SK-N-SH (cell line): Measurements from ENCODE around the gene CLDN18. TPM values are rescaled to one million over a fixed set of nuclear protein-coding genes. Genes with fewer than 3 reads are reported as not detected.

Source experiments
- CTCF ChIA-PET: fragments of 300-600, 350-600 bp; formaldehyde crosslinking; extraction: SDS; loops from one replicate; lab custom pipeline; 2021; lab: Yijun Ruan, JAX
- POLR2A ChIA-PET: fragments of 350-600 bp; sonication (Branson Sonifier 250); formaldehyde crosslinking; extraction: SDS; loops from one replicate; lab custom pipeline; 2020; ENCODE audit warnings: antibody characterized with exemption, inconsistent platforms; lab: Yijun Ruan, JAX
- DNase-seq: peaks from one replicate; pipeline ENCODE4 v3.0.0; 2012
- H2AFZ ChIP-seq: fragments of 200-600 bp; sonication (generic); 2 replicates; pipeline ENCODE4 v1.8.1; 2016; ENCODE audit warnings: antibody characterized with exemption, mild to moderate bottlenecking, low read depth
- H3F3A ChIP-seq: fragments of 200-600 bp; sonication (generic); replicated peaks from 2 replicates; pipeline ENCODE3; 2016; ENCODE audit warnings: antibody characterized with exemption, mild to moderate bottlenecking; ENCODE audit not compliant: insufficient read depth
- H3K27ac ChIP-seq, 2 experiments: fragments of 200-500 bp in 1 of 2; fragments of 200-600 bp in 1 of 2; sonication (Bioruptor generic) in 1 of 2; sonication (generic), shearing (Covaris generic) in 1 of 2; 2 replicates each; pipeline versions ENCODE4 v1.5.1 to v1.6.1; 2014 to 2016; ENCODE audit warnings: low read depth in 2 of 2, inconsistent platforms in 1 of 2, low read length in 1 of 2, mild to moderate bottlenecking in 1 of 2, mixed read lengths in 1 of 2
- H3K27me3 ChIP-seq: fragments of 200-600 bp; sonication (generic), shearing (Covaris generic); 2 replicates; pipeline ENCODE4 v1.6.1; 2016; ENCODE audit warnings: mixed run types; ENCODE audit not compliant: insufficient read depth
- H3K36me3 ChIP-seq, 2 experiments: fragments of 200-500 bp in 1 of 2; fragments of 200-600 bp in 1 of 2; sonication (Bioruptor generic) in 1 of 2; sonication (generic) in 1 of 2; replicated peaks in 1 of 2; 2 replicates each; pipeline versions ENCODE3 to v1.5.1; 2014 to 2016; ENCODE audit warnings: low read length in 1 of 2, mild to moderate bottlenecking in 1 of 2; ENCODE audit not compliant: insufficient read depth in 2 of 2, control insufficient read depth in 1 of 2
- H3K4me1 ChIP-seq, 2 experiments: fragments of 200-500 bp in 1 of 2; fragments of 200-600 bp in 1 of 2; sonication (Bioruptor generic) in 1 of 2; sonication (generic), shearing (Covaris generic) in 1 of 2; 2 replicates each; pipeline versions ENCODE4 v1.5.1 to v1.6.1; 2014 to 2016; ENCODE audit warnings: low read depth in 1 of 2, low read length in 1 of 2, mixed run types in 1 of 2; ENCODE audit not compliant: insufficient read depth in 2 of 2, control insufficient read depth in 1 of 2
- H3K4me2 ChIP-seq: fragments of 200-600 bp; sonication (generic), shearing (Covaris generic); 2 replicates; pipeline ENCODE4 v1.6.1; 2017; ENCODE audit warnings: mixed run types
- H3K4me3 ChIP-seq, 2 experiments: fragments of 200-500 bp in 1 of 2; fragments of 200-600 bp in 1 of 2; sonication (Bioruptor generic) in 1 of 2; sonication (generic), shearing (Covaris generic) in 1 of 2; 2 replicates each; pipeline versions ENCODE4 v1.5.1 to v1.8.1; 2014 to 2016; ENCODE audit warnings: low read depth in 2 of 2, inconsistent platforms in 1 of 2, low read length in 1 of 2, mild to moderate bottlenecking in 1 of 2, mixed read lengths in 1 of 2, moderate library complexity in 1 of 2
- H3K79me2 ChIP-seq: fragments of 200-600 bp; sonication (generic); 2 replicates; pipeline ENCODE4 v1.8.1; 2017; ENCODE audit warnings: mild to moderate bottlenecking; ENCODE audit not compliant: insufficient read depth
- H3K9ac ChIP-seq: fragments of 200-600 bp; sonication (generic); 2 replicates; pipeline ENCODE4 v1.6.1; 2017; ENCODE audit warnings: mixed run types
- H3K9me2 ChIP-seq: fragments of 200-600 bp; sonication (generic); 2 replicates; pipeline ENCODE4 v1.6.1; 2017; ENCODE audit warnings: mixed run types
- H3K9me3 ChIP-seq: fragments of 200-600 bp; sonication (generic); 2 replicates; pipeline ENCODE4 v1.6.1; 2017; ENCODE audit warnings: mixed run types, mild to moderate bottlenecking, moderate library complexity
- H4K20me1 ChIP-seq: fragments of 200-600 bp; sonication (generic); 2 replicates; pipeline ENCODE4 v1.6.1; 2017; ENCODE audit warnings: mild to moderate bottlenecking, mixed run types; ENCODE audit not compliant: insufficient read depth
- ELF1 ChIP-seq: IDR thresholded peaks from 2 replicates; pipeline ENCODE4 v1.4.0; 2012
- FOSL2 ChIP-seq: IDR thresholded peaks from 2 replicates; pipeline ENCODE4 v1.4.0; 2012; ENCODE audit warnings: low read depth, mild to moderate bottlenecking, moderate library complexity, borderline replicate concordance
- GABPA ChIP-seq: IDR thresholded peaks from 2 replicates; pipeline ENCODE4 v1.4.0; 2012; ENCODE audit warnings: low read depth, mild to moderate bottlenecking
- JUND ChIP-seq: IDR thresholded peaks from 2 replicates; pipeline ENCODE4 v1.4.0; 2012
- MEF2A ChIP-seq: IDR thresholded peaks from 2 replicates; pipeline ENCODE4 v1.4.0; 2012; ENCODE audit warnings: low read depth, borderline replicate concordance
- POLR2AphosphoS5 ChIP-seq: IDR thresholded peaks from 2 replicates; pipeline ENCODE4 v1.6.1; 2012; ENCODE audit warnings: low read depth, low read length
- RXRA ChIP-seq: IDR thresholded peaks from 2 replicates; pipeline ENCODE4 v1.4.0; 2012; ENCODE audit warnings: low read depth, mild to moderate bottlenecking, borderline replicate concordance
- SMC3 ChIP-seq: IDR thresholded peaks from 2 replicates; pipeline ENCODE4 v1.6.1; 2012; ENCODE audit warnings: low read depth, low read length, improper control_type of control experiment
- TAF1 ChIP-seq: IDR thresholded peaks from 2 replicates; pipeline ENCODE4 v1.6.1; 2012; ENCODE audit warnings: low read depth, mild to moderate bottlenecking, low read length, moderate library complexity, borderline replicate concordance
- TCF12 ChIP-seq: IDR thresholded peaks from 2 replicates; pipeline ENCODE4 v1.4.0; 2012
- YY1 ChIP-seq: IDR thresholded peaks from 2 replicates; pipeline ENCODE4 v1.4.0; 2012; ENCODE audit warnings: low read depth, mild to moderate bottlenecking
- WGBS: methylation state at CpG from one replicate; pipeline ENCODE4 v1.1.6; 2017; ENCODE audit warnings: low lambda C conversion rate; 5-methylcytosine and 5-hydroxymethylcytosine counted together
- polyA plus RNA-seq, 3 experiments: library from polyadenylated mRNA; depleted of rRNA; stranded (reverse); fragments of >200 nt; gene quantifications; 2 replicates each; pipeline ENCODE4 v1.2.3, GENCODE V29; 2012
- TF ChIP-seq, protein P1 (sequence below): IDR thresholded peaks from 2 replicates; pipeline ENCODE4 v1.4.0; 2012; ENCODE audit warnings: low read depth, borderline replicate concordance
- TF ChIP-seq, protein P2 (sequence below): fragments of 150-350 bp; IDR thresholded peaks from 2 replicates; pipeline ENCODE4 v1.6.1; 2017; ENCODE audit warnings: antibody characterized with exemption, low read length, low read depth, borderline replicate concordance
- TF ChIP-seq, protein P3 (sequence below): IDR thresholded peaks from 2 replicates; pipeline ENCODE4 v1.4.0; 2012; ENCODE audit warnings: low read depth, borderline replicate concordance
- TF ChIP-seq, protein P4 (sequence below): IDR thresholded peaks from 2 replicates; pipeline ENCODE4; 2012

Gene CLDN18
- polyA plus RNA-seq, 1 of the 3 experiments (the other 2 are of a cell fraction): not detected

DNA sequence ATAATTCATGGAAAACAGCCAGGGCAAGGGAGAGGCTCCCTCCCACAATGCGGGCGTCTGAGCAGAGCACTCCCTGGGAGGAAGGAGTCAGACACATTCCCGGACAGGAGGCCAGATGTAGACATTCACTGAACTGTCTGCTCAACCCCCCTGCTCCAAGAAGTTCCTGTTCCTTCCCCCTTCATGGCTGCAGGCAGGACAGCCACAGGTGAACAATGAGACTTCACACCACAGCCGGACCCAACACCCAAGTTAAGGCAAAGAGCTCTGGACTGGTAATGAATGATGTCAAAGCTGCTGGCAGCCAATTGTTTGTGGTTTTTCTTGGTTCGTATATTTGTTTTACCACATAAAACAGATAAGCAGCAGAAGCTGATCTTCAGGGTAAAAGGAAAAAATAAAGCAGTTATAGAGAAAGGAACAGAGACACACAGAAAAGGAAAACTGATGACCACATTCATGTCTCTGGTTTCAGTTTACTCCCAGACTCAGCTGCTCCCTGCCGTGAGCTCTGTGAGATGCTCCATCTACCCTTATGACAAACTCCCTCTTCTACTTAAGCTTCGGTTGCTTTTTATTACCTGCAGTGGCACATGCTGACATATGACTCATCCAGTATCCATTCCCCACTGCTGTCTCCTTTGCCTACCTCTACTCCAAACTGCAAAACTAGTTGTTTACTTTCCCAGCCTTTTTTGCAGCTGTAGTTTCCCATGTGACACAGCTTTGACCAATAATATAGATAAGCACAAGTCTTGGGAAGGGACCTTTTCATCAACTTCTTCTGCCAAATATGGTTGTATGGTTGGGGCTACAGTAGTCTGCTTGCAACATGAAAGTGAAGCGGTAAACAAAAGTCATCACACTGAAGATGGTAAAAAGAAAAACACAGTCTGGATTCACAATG lies 72.4 kb downstream of the CLDN18 start:
- Histone ChIP-seq H3K36me3 (peaks cover 19 to 46% of the 10 kb centered on the region in 2 experiments), H4K20me1 (no peaks in the 10 kb centered on the region), H3K79me2 (no peaks in the 10 kb centered on the region; the same call in 1 of the 2 replicates), H3K9me2 (no peaks in the 10 kb centered on the region), H3K4me3 (peak overlapping the region; percentile 1 to 49; a peak in 3 of 4 replicates), H3K4me2 (peak overlapping the region; percentile 71), H3F3A (peaks cover 58% of the 10 kb centered on the region), H3K27me3 (no peaks in the 10 kb centered on the region), H3K27ac (peak overlapping the region; percentile 68 to 94), H3K9ac (peak overlapping the region; percentile 54; the same call in 1 of the 2 replicates), H2AFZ (no peak overlapping the region; the same call in 1 of the 2 replicates), H3K9me3 (no peaks in the 10 kb centered on the region), H3K4me1 (peaks cover 0 to 48% of the 10 kb centered on the region in 2 experiments)
- no peak for DNase-seq
- WGBS: 29% methylated on average over 7 of the region's 8 CpGs
- TF ChIP-seq POLR2AphosphoS5 (peak; percentile 10; the same call in 1 of the 2 replicates), MEF2A (no peak), ELF1 (no peak), RXRA (0 out of 2 replicates have a peak, but pooled peaks have one; percentile 7), TCF12 (peak; percentile 60; the same call in 1 of the 2 replicates), YY1 (no peak), JUND (peak; percentile 59), SMC3 (no peak), FOSL2 (peak; percentile 52; the same call in 1 of the 2 replicates), TAF1 (0 out of 2 replicates have a peak, but pooled peaks have one; percentile 13), GABPA (no peak)
- TF ChIP-seq, protein P1, sequence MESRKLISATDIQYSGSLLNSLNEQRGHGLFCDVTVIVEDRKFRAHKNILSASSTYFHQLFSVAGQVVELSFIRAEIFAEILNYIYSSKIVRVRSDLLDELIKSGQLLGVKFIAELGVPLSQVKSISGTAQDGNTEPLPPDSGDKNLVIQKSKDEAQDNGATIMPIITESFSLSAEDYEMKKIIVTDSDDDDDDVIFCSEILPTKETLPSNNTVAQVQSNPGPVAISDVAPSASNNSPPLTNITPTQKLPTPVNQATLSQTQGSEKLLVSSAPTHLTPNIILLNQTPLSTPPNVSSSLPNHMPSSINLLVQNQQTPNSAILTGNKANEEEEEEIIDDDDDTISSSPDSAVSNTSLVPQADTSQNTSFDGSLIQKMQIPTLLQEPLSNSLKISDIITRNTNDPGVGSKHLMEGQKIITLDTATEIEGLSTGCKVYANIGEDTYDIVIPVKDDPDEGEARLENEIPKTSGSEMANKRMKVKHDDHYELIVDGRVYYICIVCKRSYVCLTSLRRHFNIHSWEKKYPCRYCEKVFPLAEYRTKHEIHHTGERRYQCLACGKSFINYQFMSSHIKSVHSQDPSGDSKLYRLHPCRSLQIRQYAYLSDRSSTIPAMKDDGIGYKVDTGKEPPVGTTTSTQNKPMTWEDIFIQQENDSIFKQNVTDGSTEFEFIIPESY: no peak
- TF ChIP-seq, protein P2, sequence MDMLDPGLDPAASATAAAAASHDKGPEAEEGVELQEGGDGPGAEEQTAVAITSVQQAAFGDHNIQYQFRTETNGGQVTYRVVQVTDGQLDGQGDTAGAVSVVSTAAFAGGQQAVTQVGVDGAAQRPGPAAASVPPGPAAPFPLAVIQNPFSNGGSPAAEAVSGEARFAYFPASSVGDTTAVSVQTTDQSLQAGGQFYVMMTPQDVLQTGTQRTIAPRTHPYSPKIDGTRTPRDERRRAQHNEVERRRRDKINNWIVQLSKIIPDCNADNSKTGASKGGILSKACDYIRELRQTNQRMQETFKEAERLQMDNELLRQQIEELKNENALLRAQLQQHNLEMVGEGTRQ: peak; percentile 10; the same call in 1 of the 2 replicates
- TF ChIP-seq, protein P3, sequence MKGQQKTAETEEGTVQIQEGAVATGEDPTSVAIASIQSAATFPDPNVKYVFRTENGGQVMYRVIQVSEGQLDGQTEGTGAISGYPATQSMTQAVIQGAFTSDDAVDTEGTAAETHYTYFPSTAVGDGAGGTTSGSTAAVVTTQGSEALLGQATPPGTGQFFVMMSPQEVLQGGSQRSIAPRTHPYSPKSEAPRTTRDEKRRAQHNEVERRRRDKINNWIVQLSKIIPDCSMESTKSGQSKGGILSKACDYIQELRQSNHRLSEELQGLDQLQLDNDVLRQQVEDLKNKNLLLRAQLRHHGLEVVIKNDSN: peak; percentile 68; the same call in 1 of the 2 replicates
- TF ChIP-seq, protein P4, sequence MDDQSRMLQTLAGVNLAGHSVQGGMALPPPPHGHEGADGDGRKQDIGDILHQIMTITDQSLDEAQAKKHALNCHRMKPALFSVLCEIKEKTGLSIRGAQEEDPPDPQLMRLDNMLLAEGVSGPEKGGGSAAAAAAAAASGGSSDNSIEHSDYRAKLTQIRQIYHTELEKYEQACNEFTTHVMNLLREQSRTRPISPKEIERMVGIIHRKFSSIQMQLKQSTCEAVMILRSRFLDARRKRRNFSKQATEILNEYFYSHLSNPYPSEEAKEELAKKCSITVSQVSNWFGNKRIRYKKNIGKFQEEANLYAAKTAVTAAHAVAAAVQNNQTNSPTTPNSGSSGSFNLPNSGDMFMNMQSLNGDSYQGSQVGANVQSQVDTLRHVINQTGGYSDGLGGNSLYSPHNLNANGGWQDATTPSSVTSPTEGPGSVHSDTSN: peak; percentile 39
- ChIA-PET CTCF (interaction anchor here (0.6 to 1.2 kb wide), 5 partner anchors 15 to 833 kb away, joined by 3 to 4 read pairs (median 3); no protein-coding TSS in a partner anchor), POLR2A (no interaction called here)
